Activated naive CD8-positive, alpha-beta T cell treated with anti-CD3 and anti-CD28 coated beads, Interleukin-2, amount 50 U/mL, for 16 hours (primary cell): ENCODE measurements around the gene MAB21L2.

Experiments
- DNase-seq: peaks from one replicate; pipeline ENCODE4 v3.0.0-alpha.2; 2020; ENCODE audit warnings: low read depth, low spot score

Gene MAB21L2

DNA sequence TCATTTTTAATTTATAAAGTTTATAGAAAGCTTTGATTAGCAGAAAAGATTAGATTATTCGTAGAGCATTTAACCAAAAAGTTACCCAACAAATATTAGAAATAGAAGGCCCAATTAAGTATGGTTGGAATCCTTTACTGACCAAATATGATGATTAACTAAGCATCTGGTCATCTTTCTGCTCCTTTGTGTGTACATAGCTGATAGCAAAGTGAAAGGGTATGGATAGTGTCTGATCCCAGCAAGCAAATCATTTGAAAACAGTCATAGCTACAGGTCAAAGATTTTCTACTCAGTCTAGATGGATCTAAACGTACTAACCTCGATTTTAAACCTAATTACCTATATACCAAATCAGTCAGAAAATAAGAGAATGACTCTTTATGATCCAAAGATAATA, 7.3 kb upstream of the MAB21L2 start:
- no peak for DNase-seq

GRCh38 chr4:150577796-150578195, 4.2 kb upstream of the MAB21L2 start:
- DNase-seq, result no peak

- no peak for DNase-seq
Observed at GRCh38 chr4:150578745-150579501, 3.0 kb upstream of the MAB21L2 start.

DNA sequence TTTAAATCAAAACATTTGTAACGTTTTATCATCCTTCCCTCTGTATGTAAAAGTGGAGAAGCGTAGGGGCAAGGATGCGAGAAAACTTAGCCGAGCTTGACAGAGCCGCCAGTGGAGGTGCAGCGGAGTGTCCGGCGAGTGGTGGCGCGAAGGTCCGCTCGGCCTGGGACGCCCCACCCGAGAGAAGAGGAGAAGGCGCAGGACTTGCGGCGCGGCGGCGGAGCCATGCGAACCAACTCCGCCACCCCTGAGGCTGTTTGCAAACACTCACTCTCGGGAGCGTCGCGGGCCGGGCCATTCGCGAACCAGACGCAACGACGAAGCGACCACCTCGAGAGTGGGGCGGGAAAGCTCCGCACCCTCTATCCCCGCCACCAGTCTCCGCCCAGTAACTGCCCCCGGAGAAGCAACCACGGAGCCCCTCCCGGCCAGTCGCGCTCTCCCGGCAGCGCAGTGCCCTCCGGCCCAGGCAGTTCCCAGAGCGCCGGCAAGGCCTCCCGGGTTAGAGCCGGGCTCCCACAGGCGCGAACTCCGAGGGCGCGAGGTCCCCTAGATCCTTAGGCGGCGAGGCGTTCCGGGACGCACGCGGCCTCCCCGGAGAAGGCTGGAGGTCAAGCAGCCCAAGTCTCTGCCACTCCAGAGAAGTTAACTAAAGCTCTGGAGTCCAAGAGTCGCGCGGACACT, 2.3 kb upstream of the MAB21L2 start:
- DNase-seq, result no peak

DNA sequence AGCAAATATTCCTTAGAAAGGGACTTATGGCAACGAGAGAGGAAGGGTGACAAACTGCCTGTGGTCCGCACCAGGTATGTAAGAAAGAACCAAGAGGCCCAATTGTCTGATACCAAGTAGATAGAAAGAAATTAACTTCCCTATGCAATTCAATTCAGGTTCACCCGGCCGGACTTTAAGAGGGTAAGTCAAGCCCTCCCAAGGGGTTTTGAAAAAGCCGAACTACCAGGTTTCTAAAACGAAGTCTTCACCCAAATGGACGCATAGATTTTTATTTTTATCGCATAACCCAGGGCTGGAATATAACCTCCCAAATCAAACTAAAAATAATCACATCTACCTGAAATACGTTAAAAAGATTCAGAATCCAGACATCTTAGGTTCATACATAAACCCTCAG, 1.6 kb upstream of the MAB21L2 start:
- DNase-seq, result no peak

DNA sequence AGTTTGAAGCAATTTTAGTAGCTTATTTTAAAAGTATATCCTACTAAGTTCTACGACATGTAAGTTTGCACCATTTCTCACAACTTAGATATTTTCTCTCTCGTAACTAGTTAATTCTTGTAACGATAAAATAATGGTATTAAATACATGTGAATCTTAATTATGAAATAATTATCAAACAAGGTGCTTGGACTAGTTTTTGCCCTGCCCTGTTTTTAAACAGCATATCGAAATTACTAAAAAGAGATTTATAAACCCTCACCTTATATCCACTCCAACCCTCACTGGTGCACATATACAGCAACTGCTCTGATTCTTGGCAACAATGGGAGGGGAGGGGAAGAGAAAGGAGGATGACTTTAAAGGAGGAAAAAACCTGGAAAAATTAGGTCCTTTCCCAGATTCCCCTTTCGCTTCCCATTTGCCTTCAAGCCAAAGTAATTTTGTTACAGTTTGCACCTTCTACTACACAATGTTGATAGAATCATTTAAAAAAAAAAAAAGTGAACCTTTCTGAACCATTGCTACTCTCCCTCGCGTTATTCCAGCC, 820 bp upstream of the MAB21L2 start:
- no peak for DNase-seq

DNA sequence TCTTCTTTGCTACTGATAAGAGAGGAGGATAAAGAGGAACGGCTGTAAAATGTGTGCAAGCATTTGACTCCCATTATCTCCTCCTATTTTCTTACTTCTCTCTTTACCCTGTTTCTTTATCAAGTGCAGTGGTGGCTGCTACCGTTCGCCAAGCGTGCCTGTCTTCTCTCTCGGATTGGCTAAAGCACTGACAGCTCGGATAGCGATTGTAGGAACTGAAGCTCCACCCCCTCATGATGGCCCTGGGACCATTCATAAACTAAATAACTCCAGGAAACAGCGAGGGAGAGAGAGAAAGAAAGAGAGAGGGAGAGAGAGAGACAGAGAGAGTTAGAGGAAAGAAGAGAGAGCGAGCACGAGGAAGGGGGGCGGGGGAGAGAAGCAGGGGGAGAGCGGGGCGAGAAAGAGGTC, 305 bp upstream of the MAB21L2 start:
- DNase-seq, result no peak

DNA sequence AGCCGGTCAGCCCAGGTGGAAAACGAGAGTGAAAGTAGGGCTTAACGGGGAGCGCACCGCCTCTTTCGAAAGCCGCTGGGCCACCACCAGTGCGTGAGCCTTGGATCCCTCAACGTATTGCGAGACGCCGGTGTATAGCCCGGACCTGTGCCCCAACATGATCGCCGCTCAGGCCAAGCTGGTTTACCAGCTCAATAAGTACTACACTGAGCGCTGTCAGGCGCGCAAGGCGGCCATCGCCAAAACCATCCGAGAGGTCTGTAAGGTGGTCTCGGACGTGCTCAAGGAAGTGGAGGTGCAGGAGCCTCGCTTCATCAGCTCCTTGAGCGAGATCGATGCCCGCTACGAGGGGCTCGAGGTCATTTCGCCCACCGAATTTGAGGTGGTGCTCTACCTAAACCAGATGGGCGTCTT, 929 bp downstream of the MAB21L2 start:
- DNase-seq, result no peak

DNA sequence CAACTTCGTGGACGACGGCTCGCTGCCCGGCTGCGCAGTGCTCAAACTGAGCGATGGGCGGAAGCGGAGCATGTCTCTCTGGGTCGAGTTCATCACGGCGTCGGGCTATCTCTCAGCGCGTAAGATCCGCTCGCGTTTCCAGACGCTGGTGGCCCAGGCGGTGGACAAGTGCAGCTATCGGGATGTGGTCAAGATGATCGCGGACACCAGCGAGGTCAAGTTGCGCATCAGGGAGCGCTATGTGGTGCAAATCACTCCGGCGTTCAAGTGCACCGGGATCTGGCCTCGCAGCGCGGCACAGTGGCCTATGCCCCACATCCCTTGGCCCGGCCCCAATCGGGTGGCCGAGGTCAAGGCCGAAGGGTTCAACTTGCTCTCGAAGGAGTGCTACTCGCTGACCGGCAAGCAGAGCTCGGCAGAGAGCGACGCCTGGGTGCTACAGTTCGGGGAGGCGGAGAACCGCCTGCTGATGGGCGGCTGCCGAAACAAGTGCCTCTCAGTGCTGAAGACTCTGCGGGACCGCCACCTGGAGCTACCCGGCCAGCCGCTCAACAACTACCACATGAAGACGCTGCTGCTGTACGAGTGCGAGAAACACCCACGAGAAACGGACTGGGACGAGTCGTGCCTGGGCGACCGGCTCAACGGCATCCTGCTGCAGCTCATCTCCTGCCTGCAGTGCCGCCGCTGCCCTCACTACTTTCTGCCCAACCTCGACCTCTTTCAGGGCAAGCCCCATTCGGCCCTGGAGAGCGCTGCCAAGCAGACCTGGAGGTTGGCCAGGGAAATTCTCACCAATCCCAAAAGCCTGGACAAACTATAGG, 1.5 kb downstream of the MAB21L2 start:
- no peak for DNase-seq

- no peak for DNase-seq
Observed at GRCh38 chr4:150584111-150584915, 2.4 kb downstream of the MAB21L2 start.

DNA sequence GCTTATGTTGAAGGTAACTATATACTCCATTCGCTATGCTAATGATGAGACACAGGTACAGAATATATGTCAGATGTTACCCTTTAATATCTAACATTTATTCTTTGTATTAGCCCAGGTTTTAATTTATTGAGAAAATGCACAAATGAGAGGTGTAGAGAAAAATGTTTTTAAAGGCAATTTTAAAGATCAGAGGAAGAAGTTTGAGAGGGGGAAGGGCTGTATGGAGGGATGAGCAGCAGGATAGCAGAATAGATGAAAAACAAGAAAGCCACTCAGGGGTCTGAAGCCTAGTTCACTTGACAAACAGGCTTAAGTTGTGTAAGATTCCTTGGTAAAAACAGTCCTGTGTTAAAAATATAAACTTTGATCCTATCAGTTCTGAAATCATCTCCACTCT, 3.7 kb downstream of the MAB21L2 start:
- DNase-seq, result no peak

DNA sequence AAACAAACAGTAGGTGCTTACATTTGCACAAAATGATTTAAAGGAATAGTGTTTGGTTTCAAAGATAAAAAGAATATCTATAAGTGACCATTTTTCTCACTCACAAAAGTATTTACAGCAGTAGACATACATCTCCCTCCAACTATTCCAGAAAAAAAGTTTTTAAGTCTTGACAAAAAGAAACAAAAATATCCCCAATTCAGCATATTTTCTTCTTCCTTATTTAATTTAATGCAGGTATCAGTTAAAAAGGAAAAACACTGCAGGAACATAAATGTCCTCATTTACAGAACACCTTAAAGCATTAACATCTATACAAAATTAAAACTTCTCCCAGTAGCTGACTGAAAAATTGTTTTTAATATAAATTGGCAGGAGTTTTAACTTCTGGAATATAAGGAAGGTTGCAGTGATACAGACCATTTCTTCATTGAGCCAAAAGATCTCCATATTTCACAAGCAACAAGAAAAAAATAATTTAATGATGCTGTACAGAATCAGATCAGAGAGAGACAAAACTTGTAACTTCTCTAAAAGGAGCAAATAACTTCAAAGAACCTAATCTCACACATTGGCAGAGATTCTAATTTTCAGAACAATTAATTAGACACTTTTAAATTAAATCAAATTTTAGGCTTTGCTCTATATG, 4.3 kb downstream of the MAB21L2 start:
- DNase-seq, result no peak

DNA sequence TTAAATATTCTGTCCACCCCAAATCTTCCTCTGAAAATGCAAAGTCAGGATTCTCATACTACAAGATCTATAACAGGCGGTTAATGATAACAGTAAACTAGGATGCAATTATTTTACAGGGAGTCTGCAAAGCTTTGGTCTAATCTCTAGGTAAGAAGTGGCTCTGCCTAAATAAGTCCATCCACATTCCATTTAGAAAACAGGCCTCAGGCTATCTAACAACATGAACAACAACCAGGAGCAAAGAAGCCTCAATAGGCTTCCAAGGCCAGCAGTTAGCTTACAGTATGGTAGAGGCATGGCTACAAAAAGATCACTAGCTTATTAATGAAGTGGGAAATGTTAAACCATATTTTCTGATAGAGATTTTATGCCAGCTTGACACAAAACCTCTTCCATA, 6.4 kb downstream of the MAB21L2 start:
- no peak for DNase-seq

DNA sequence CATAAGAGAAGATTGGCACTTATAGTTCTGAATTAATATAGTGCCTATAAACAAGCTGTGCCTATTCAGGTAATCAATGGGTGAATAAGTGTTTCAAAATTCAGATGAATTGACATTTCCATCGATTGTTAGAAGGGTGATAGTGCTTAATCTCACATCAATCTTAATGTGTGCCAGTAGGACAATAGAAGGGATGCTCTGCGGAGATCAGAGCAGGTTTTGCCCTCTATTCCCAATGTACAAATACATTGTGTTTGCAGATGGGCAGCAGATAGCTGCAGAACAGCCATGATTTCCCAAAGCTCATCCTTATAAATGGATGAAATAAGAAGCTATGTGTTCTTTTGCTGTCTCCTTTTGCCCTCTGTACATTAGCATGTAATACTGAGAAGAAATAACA, 7.2 kb downstream of the MAB21L2 start:
- DNase-seq, result no peak

- DNase-seq, result no peak
Observed at GRCh38 chr4:150590631-150591030, 8.7 kb downstream of the MAB21L2 start.

DNA sequence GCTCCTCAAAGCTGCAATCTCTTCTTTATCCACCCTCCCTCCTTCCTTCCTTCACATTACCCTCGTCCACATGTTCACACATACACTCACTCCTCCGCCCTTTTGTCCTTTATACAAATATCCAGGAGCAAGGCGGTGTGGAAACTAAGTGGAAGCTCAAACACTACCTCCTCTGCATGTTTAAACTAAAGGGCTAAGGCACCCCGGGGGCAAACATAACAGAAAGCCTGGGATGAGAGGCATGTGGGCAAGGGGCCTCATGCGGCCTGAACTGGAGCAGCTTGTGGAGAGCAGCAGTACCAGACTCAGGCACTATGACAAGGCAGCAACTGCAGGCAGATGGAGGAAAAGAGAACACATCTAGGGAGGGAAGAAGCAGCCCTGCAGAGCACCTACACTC, 9.5 kb downstream of the MAB21L2 start:
- no peak for DNase-seq

DNA sequence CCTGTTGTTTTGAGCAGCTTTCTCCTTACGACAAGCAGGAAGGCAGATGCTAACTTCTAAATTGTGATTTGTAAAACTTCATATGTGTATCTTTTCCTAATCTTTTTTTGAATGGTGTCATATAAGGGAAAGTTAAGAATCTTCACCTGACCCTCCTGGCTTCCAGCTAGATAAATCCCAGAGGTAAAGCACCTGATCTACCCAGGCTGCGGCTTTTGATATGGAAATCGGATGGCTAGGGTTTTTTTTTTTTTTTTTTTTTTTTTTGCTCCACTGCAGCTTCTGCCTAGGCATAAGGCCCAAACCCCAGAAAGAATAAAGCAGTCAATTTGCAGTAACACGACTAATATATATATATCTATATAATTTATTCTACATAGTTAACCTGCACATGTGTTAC, 10.0 kb downstream of the MAB21L2 start:
- DNase-seq, result no peak

GRCh38 chr4:150593996-150594395, 12.0 kb downstream of the MAB21L2 start:
- DNase-seq, result no peak

GRCh38 chr4:150598909-150599308, 17.0 kb downstream of the MAB21L2 start:
- DNase-seq, result no peak

GRCh38 chr4:150599547-150599946, 17.6 kb downstream of the MAB21L2 start:
- no peak for DNase-seq
